OCI-LY1 (cell line): ENCODE measurements around the gene S100A16.

Experiments
- EZH2 ChIP-seq: fragments of 200-600 bp; sonication (generic), shearing (Covaris generic); IDR thresholded peaks from 2 replicates; pipeline ENCODE4 v1.8.0; 2017; ENCODE audit warnings: borderline replicate concordance, mixed run types, mild to moderate bottlenecking, antibody characterized with exemption, low read length, moderate library complexity, mixed read lengths
- TF ChIP-seq, protein P1 (sequence below): fragments of 200-600 bp; sonication (generic), shearing (Covaris generic); IDR thresholded peaks from 2 replicates; pipeline ENCODE4 v1.5.1; 2017; ENCODE audit warnings: mild to moderate bottlenecking, antibody characterized with exemption, low read length, moderate library complexity, mixed read lengths

DNA sequence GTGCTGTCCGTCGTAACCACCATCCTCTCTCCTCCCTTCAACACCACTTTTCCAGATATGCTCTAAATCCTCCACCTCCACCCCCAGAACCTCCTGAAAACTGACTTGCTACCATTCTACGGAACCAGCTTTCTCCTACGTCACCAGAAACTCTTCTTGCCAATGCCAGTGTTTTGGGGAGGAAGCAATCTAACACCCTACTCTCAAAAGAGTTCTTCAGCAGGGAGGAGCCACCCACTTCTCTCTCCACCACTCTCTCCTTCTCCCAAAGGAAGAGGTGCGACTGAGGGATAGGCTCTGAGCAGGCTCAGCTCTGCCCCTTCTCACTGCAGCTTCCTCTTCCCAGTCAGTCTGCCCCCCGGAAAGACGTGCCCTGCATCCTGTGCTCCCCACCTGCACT is 41.2 kb downstream of the S100A16 start:
- TF ChIP-seq, protein P1, sequence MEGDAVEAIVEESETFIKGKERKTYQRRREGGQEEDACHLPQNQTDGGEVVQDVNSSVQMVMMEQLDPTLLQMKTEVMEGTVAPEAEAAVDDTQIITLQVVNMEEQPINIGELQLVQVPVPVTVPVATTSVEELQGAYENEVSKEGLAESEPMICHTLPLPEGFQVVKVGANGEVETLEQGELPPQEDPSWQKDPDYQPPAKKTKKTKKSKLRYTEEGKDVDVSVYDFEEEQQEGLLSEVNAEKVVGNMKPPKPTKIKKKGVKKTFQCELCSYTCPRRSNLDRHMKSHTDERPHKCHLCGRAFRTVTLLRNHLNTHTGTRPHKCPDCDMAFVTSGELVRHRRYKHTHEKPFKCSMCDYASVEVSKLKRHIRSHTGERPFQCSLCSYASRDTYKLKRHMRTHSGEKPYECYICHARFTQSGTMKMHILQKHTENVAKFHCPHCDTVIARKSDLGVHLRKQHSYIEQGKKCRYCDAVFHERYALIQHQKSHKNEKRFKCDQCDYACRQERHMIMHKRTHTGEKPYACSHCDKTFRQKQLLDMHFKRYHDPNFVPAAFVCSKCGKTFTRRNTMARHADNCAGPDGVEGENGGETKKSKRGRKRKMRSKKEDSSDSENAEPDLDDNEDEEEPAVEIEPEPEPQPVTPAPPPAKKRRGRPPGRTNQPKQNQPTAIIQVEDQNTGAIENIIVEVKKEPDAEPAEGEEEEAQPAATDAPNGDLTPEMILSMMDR: no peak
- TF ChIP-seq EZH2: no peak
